Ovary (tissue), 9 donors: ENCODE data around the gene CRTAP. TPM values are rescaled to one million over a fixed set of nuclear protein-coding genes. Genes with fewer than 3 reads are reported as not detected.
"Not testable (repeated sequence)": the region's sequence is repeated elsewhere in the genome, so short reads cannot be mapped to it uniquely, and the experiment has no call there.

Experiments
- DNase-seq, 5 donors: peaks; one replicate each; pipeline ENCODE4 v3.0.0-alpha.2; 2019 to 2020
- H3K27ac ChIP-seq, 2 donors: fragments of 200-600 bp; one replicate each; pipeline versions ENCODE4 v1.5.1 to v1.8.0; 2019 to 2022
- H3K27me3 ChIP-seq: fragments of 200-600 bp; one replicate; pipeline ENCODE4 v1.8.0; 2022
- H3K36me3 ChIP-seq: fragments of 200-600 bp; sonication (generic); one replicate; pipeline ENCODE4 v1.5.1; 2019
- H3K4me1 ChIP-seq: one replicate; pipeline ENCODE4 v1.8.1; 2013; ENCODE audit warnings: mild to moderate bottlenecking, moderate library complexity; ENCODE audit not compliant: insufficient read depth
- H3K4me3 ChIP-seq: fragments of 200-600 bp; sonication (generic); one replicate; pipeline ENCODE4 v1.5.1; 2017
- H3K9me3 ChIP-seq, 2 donors: fragments of 200-600 bp in 1 of 2; sonication (generic) in 1 of 2; one replicate each; pipeline versions ENCODE4 v1.5.1 to v1.8.1; 2013 to 2019; ENCODE audit warnings: mild to moderate bottlenecking in 1 of 2, moderate library complexity in 1 of 2
- CTCF ChIP-seq, 3 donors: fragments of 450-650 bp in 2 of 3; fragments of 200-600 bp in 1 of 3; IDR thresholded peaks; one replicate each; pipeline versions ENCODE4 v1.5.1 to v1.8.0; 2016 to 2022; ENCODE audit warnings: antibody characterized with exemption in 3 of 3, mild to moderate bottlenecking in 1 of 3
- EP300 ChIP-seq: sonication (generic); formaldehyde crosslinking; IDR thresholded peaks from one replicate; pipeline ENCODE4 v1.6.1; 2017; ENCODE audit warnings: antibody characterized with exemption
- POLR2A ChIP-seq: fragments of 450-650 bp; IDR thresholded peaks from one replicate; pipeline ENCODE4 v1.6.1; 2017; ENCODE audit warnings: antibody characterized with exemption, mild to moderate bottlenecking, moderate library complexity
- WGBS, 3 donors: extraction: QIAGEN DNeasy Blood & Tissue Kit in 1 of 3; methylation state at CpG; one replicate each; pipeline versions ENCODE4 v1.1.5 to v1.1.7; 2013 to 2017; 5-methylcytosine and 5-hydroxymethylcytosine counted together
- intact Hi-C, 4 donors: fragments of 100-400 bp; cut with DNase I; formaldehyde crosslinking; loops; one replicate each; pipeline versions ENCODE4 v1.11.0 to v1.15.1; 2022 to 2023
- polyA plus RNA-seq, 2 donors: library from polyadenylated mRNA; stranded (reverse); fragments of 200-250 nt in 1 of 2; fragments of 350-450 nt in 1 of 2; fragmentation: Illumina TruSeq in 1 of 2; extraction: RNeasy Lipid Tissue Mini Kit (QIAGEN cat#74804) in 1 of 2; gene quantifications; one replicate each; pipeline ENCODE4 v1.2.3, GENCODE V29; 2013 to 2014
- total RNA-seq, 7 donors: library from RNA; depleted of rRNA in 2 of 7; stranded (reverse); fragments of >200 nt in 2 of 7; fragmentation: NEBNext Ultra II Directional in 3 of 7; extraction: Animal tissue kit (Norgen Biotek cat#: 25700) in 3 of 7; gene quantifications; one replicate each; pipeline versions ENCODE4 v1.1.0 to v1.2.4, GENCODE V29; 2016 to 2023
- donor health status: DM: no; HTN: no; CAD: no; lungs with moderate emphysema.
- donor health status: DM: no; HTN: no; CAD: no.
- donor health status: Bipolar disorder and iron deficiency.
- donor health status: DM: yes; HTN: yes; CAD: no.
- donor health status: DM: no; HTN: no; CAD: no.
- donor health status: DM: yes; HTN: yes; CAD: no.

Gene CRTAP
- total and polyA plus RNA-seq, 9 donors = 130 to 788 (median 251) TPM

- H3K4me3 ChIP-seq = no peak overlapping the region
- TF ChIP-seq EP300 (no peak), CTCF (IDR thresholded peaks at IDR 0.05) (no peak), POLR2A (no peak)
- intact Hi-C loops = no loop called here
- H3K9me3 ChIP-seq = no peaks in the 10 kb centered on the region
- H3K27me3 ChIP-seq = no peaks in the 10 kb centered on the region
- no peak for DNase-seq
- no peak overlapping the region for H3K27ac ChIP-seq
- H3K36me3 ChIP-seq = no peaks in the 10 kb centered on the region
- WGBS, 3 donors = 83 to 99% (median 95%) methylated on average over 8 of the region's 8 CpGs
- H3K4me1 ChIP-seq = peaks cover 3% of the 10 kb centered on the region
Observed at GRCh38 chr3:33076952-33077351, 36.9 kb upstream of the CRTAP start.

- 68 to 90% (median 81%) methylated on average over 2 of the region's 2 CpGs for WGBS, 3 donors
- Histone ChIP-seq H3K4me1 (peaks cover 3% of the 10 kb centered on the region), H3K4me3 (no peak overlapping the region), H3K36me3 (no peaks in the 10 kb centered on the region), H3K27ac (no peak overlapping the region), H3K9me3 (no peaks in the 10 kb centered on the region), H3K27me3 (no peaks in the 10 kb centered on the region)
- no peak for DNase-seq
- intact Hi-C loops = no loop called here
- no peak for TF ChIP-seq CTCF (IDR thresholded peaks at IDR 0.05)
- TF ChIP-seq EP300 = no peak
- no peak for TF ChIP-seq POLR2A
Observed at GRCh38 chr3:33077976-33078375, 35.8 kb upstream of the CRTAP start.

GRCh38 chr3:33079813-33080212 is 34.0 kb upstream of the CRTAP start:
- H3K27me3 ChIP-seq, DNase-seq, H3K4me3 ChIP-seq, H3K27ac ChIP-seq, H3K4me1 ChIP-seq, intact Hi-C loops, H3K36me3 ChIP-seq, H3K9me3 ChIP-seq: not testable (repeated sequence)
- WGBS, 3 donors = 86 to 96% (median 95%) methylated on average over 6 of the region's 6 CpGs

- intact Hi-C loops = no loop called here
- no peak for DNase-seq
- TF ChIP-seq EP300 = no peak
- TF ChIP-seq POLR2A = no peak
- TF ChIP-seq CTCF (IDR thresholded peaks at IDR 0.05) = no peak
- H3K27me3 ChIP-seq = no peaks in the 10 kb centered on the region
- H3K27ac ChIP-seq = no peak overlapping the region
- peaks cover 1% of the 10 kb centered on the region for H3K4me1 ChIP-seq
- H3K9me3 ChIP-seq = no peaks in the 10 kb centered on the region
- no peaks in the 10 kb centered on the region for H3K36me3 ChIP-seq
- no peak overlapping the region for H3K4me3 ChIP-seq
Observed at GRCh38 chr3:33081812-33082211, 32.0 kb upstream of the CRTAP start.

- H3K27ac ChIP-seq = no peak overlapping the region
- no peaks in the 10 kb centered on the region for H3K36me3 ChIP-seq
- H3K4me3 ChIP-seq = no peak overlapping the region
- no peak for DNase-seq
- H3K9me3 ChIP-seq = no peaks in the 10 kb centered on the region
- 68 to 79% (median 72%) methylated on average over 2 of the region's 2 CpGs for WGBS, 3 donors
- intact Hi-C loops = no loop called here
- H3K27me3 ChIP-seq = no peaks in the 10 kb centered on the region
- no peaks in the 10 kb centered on the region for H3K4me1 ChIP-seq
- no peak for TF ChIP-seq EP300
- no peak for TF ChIP-seq CTCF (IDR thresholded peaks at IDR 0.05)
- no peak for TF ChIP-seq POLR2A
Observed at GRCh38 chr3:33083958-33084357, 29.9 kb upstream of the CRTAP start.
